NCI-H510A treated with DMSO at 0.1 percent for 48 hours (cell line): Measurements from ENCODE around the gene IRF2BP2.

Experiments used
- DNase-seq: peaks from one replicate; lab custom pipeline; 2025; lab: John Stamatoyannopoulos, UW

IRF2BP2 gene

GRCh38 chr1:234634387-234634786, 24.4 kb upstream of the IRF2BP2 start:
- no peak for DNase-seq

DNA sequence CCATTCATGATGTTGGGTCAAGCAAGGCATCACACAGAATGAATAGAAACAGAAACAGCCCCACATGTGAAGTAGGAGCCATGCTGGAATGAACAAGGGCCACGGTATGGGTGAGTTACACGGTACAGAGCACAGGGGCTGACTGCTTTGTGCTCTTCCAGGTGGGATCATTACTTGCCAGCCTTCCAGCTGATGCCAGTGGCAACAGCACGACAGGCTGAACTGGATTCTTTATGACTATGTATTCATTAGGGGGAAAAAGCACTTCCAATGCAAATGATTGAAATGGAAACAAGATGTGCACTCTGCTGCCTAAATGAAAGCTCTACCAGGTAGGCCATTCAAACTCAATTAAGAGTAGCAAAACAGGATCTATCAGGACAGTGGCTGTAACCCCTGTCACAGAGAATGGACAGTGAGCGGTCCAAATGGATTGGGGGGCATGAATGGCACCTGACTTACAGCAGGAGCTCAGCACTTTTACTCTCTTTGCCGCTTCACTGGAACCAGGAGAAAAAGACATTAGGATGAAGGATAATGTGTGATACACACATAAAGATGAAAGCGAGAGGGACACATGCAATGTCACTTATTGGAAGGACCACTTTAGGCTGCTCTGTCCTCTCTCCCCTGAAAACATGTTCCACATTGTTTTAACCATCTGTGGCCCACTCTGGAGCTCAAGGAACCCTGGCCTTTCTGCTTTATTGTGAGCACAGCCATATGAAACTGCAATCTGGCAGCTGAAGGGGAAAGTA, 23.4 kb upstream of the IRF2BP2 start:
- no peak for DNase-seq

- DNase-seq, result no peak
These were observed 22.2 kb upstream of the IRF2BP2 start for GRCh38 chr1:234632225-234632624.

DNA sequence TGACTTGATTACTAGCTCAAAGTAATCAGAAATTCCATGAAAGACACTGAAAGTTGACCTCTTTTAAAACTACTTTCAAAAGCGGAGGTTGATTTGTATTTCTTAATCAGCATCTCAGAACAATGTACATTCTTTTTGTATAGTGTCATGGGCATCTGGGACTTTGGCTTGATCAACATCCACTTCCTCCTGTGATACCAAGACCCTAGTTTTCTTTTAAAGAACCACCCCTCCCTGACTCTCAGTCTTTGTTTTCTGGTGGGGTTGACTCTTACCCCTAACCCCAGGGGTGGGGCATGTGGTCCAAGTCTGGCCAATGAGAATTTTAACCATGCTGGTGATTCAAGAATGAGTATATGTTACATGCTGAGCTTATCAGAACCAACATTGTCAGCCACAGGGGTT, 21.7 kb upstream of the IRF2BP2 start:
- no peak for DNase-seq

DNA sequence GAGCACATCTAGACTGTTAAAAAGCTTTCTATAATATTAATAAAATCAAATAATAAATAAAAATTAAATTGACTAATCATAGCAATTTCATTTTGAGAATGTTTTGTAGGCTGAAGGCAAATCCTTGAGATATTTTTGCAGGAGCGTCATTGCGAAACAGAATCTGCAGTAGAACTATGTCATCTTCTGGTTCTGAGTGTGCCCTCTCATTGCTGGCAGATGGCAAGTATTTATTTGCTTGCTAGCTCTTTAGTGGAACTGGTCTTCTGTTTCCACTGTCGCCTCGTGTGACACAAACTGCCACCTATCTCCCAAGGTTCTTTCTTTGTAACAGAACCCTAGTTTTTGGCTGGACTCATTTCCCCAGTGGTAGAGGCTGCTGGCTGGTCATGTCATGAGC, 19.0 kb upstream of the IRF2BP2 start:
- DNase-seq, result peak; percentile 48

GRCh38 chr1:234628089-234628488, 18.1 kb upstream of the IRF2BP2 start:
- DNase-seq, result no peak

DNA sequence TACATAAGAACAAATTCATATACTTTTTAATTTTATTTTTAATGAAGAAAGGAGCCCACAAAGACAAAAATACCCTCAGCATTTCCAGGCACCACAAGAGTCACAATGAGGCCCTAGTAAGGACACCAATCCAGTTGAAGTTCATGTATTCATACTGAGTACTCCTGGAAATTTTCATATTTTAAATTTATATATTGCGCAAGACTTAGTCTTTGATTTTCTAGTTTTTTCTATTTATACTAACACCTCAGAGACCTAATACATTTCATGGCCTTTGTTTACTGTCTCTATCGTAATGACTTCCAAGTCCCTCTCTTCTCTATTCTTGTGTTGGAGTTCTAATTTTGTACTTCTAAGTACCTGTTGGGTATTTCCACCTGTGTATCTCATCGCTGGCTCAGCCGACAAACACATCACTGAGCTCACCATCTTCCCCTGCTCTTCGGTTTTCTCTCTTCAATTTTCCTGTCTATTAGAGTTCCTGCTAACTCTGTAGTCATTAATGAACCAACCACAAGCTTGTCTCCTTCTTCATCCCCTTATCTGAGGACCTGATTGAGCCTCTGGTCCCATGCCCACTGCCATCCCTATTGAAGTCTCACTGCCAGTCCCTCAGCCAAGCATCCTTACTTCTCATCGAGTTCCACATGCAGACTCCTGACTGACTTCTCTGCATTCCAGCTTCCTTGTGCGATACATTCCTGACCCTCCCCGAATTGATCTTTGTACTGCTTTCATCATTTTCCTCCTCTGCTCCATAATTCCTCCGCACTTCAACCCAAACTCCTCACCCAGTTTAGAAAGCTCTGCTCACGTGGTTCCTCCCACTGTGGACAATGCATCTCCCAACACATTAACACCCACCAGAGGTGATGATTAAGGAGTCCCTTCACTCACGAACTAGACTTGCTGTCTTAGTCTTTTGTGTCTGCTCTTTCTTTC, 17.3 kb upstream of the IRF2BP2 start:
- DNase-seq, result no peak

GRCh38 chr1:234626391-234626790, 16.4 kb upstream of the IRF2BP2 start:
- no peak for DNase-seq

DNA sequence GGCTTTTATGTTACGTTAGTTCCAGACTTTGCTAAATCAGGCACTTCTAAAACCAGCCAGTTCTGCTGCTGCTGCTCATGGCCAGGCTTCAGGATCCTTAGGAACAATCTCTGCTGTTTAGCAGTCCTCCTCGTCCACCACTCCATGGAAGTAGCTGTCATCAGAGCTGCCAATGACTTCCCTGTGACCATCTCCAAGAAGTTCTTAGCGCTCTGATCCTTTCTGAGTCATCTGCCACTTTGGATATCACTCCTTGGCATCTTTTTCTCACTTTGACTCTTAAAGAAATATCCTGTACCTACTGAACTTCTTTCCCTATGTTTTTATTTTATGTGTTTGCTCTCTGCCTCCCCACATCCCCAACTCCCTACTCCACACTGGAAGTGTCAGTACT, 14.7 kb upstream of the IRF2BP2 start:
- DNase-seq, result no peak

- no peak for DNase-seq
These were observed 11.8 kb upstream of the IRF2BP2 start for GRCh38 chr1:234621657-234622335.

- no peak for DNase-seq
These were observed 11.1 kb upstream of the IRF2BP2 start for GRCh38 chr1:234621127-234621468.

DNA sequence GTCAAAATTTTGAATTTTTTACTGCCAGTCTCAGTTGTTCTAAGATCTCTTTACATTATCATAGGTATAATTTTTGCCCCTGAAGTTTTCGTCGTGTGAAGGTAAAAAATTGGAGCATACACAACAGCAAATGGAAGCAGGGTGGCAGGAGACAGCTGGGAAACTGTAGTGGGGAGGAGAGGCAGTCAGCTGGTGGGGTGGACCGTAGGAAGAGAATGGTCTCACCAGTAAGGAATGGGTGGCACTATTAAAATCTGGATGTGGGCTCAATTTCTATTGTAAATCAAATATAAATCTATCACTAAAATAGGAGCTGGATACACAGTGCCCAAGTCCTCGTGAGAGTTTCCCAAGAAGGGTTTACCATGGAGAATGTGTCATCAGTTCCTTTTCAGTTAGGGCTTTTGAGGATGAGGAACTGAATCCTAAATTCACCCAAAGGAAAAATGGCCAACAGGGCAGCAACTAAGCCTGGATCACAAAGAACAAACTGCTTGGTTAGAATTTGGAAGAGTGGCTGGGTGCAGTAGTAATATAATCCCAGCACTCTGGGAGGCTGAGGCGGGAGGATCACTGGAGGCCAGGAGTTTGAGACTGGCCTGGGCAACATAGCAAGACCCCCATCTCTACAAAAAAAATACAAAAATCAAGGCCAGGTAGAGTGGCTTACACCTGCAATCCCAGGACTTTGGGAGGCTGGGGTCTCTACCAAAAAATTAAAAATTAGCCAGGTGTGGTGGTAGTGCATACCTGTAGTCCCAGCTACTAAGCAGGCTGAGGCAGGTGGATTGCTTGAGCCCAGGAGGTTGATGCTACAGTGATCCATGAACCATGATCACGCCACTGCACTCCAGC, 10.5 kb upstream of the IRF2BP2 start:
- DNase-seq, result no peak

DNA sequence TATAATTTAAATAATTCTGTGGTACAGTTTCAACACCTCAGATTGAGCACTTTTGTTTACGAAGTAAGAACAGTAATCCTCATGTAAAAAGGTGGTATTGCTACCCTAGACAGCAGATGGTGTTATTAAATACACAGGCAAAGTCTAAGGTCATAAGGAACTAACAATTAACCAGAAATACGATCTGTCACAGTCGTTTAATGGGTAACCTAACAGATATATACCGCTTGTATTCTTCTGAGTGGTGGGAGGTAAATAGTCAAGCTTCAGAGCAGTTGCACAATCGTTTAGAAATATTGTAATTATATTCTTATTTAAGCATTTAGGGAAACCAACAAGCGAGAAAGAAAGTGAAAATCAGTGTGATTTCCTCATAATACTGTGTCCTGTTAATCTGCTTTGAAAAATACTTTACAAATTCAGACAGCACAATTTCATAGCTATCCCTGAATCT, 9.8 kb upstream of the IRF2BP2 start:
- DNase-seq, result peak; percentile 84

DNA sequence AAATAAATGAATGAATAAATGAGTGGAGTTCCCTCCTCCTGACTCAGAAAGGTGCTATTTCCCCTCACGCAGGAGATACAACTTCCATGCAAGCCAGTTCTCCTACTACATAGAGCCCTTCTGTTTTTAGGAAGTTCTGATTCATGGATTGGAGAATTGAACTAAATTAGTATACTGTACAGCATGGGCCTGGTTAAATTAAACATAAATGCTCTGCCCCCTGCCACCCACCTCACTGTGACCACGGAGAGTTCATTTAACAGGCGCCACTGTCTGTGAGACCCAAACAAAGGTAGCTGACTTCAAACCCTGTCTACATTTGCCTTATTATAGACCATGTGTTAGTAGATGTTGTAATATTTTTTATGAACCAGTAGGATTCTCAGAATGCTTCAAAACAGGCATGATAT, 9.1 kb upstream of the IRF2BP2 start:
- DNase-seq, result no peak

DNA sequence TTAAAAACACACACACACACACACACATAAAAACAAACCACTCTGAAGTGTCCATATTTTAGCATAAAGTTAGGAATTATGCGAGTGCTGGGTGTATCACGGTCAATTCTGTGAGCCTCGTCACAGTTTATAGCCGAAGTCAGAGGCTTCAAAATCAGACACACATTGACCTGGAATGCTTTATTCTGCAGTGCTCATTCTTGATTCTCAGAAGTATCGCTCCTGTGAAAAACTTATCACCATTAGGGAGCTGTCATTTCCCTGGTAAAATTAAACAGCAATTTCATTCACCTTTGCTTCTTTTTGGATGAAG, 8.7 kb upstream of the IRF2BP2 start:
- DNase-seq, result no peak

DNA sequence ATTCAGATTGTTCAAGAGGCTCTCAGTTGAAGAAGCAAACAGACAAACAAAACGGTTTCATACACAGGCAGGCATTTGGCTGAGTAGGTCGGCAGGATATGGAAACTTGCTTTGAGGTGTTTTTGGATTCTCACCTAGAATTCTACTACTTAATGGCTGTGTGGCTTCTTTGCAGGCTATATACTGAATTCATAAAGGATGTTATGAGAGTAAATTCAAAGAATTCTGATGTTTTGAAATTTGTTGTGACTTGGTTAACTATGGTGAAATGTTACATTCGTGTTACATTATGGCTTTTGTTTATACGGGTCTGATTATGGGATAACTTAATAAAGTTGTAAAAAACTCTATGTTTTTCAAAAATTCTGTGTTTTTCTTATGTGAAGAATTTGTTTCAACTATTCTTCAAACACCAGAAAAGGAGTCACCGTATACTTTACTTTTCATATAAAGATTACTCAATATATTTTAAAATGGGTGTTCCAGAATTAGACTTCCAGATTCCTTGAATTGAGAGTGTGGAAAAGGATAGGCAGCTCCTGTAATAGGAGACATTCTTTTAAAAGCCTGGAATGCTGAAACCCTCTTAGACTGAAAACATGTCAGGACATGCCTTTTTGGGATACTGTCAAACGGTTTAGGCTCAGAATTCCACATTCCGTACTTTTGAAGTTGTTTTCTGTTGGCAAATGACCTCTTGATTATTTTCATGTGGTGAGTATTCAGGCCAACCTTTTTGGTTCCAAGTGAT, 8.2 kb upstream of the IRF2BP2 start:
- peak; percentile 71 for DNase-seq

GRCh38 chr1:234617131-234617985, 7.4 kb upstream of the IRF2BP2 start:
- DNase-seq, result no peak

GRCh38 chr1:234616644-234617043, 6.7 kb upstream of the IRF2BP2 start:
- DNase-seq, result no peak

DNA sequence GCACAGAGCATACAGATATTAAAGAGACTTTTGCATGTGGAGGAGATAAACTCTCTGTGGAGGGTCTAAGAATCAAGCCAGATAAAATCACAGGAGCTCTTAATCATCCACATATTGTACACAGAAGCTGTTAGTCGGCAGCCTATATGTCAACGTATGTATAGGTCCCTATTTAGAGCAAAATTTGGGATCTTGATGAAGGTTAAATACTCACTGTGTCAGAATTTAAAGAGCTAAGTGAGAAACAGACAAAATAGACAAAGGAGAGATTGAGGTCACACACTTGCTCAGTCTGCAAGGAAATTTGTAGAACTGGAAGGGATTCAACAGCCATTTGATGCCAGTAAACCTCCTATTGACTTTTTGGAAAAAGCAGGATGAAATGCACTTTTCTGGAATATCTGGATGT, 4.1 kb upstream of the IRF2BP2 start:
- no peak for DNase-seq
